ENCODE data around the gene KLHL29. TPM values are rescaled to one million over a fixed set of nuclear protein-coding genes. Genes with fewer than 3 reads are reported as not detected.

KLHL29 gene
- total RNA-seq, 1 donor from 2014 or later: 17.5 TPM

DNA sequence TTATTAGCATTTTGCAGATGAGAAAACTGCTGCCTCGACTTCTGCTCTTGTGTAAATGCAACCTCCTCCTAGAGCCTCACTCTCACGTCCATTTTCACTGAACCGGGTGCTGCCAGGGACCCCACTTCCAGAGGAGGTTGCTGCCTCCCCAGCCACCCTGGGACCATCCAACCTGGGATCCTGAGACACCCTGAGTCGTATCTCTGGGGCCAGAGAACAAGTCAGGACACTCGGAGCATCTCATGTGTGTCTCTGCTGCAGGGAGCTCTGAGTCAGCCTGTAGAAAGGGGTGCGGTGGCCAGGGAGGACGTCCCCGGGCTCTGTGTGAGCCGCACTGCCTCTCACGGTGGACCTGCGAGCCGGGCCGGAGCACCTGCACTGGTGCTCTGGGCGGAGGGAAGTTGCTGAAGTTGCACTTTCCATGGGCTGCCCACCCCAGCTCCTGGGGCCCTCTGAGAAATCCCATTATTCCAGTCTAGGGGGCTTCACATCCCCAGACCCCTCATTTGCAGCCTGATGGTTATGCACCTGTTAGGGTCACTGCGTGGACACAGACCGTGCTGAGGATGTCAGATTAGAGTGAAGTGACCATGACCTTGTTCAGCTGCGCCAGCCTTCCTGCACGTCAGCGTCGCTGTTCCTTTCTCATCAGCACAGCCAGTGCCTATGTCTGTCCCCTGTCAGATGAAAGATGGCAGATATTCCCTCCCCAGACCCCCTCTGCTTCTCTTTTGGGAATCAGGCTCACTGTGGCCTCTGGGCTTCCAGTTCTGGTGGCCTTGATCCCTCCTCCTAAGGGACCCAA lies 230.4 kb downstream of the KLHL29 start:
- H3K27ac Mint-ChIP-seq (ENCODE audit: unreplicated experiment): no peak overlapping the region

DNA sequence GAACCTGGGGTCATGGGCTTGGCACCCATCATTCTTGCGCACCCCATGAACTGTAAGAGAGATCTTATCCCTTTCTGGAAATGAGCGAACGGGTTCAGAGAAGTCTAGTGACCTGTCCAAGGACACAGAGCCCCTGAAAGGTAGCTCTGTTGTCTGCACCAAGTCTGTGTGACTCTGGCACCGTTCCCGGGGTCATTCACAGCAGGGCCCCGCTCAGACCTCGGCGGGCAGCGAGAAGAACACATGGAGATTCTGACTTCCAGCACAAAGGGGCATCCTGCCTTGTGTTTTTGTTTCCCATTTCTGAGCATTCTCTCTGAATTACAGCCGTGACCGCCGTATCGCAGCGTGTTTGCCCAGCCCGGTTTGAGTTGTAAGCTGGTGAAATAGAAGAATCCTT lies 231.7 kb downstream of the KLHL29 start:
- Mint-ChIP-seq H3K9me3 (ENCODE audit: unreplicated experiment) (no peaks in the 10 kb centered on the region), H3K4me3 (ENCODE audit: unreplicated experiment) (no peak overlapping the region), H3K27ac (ENCODE audit: unreplicated experiment) (no peak overlapping the region), H3K4me1 (ENCODE audit: unreplicated experiment) (peaks cover 23% of the 10 kb centered on the region), H3K27me3 (ENCODE audit: unreplicated experiment) (peaks cover 3% of the 10 kb centered on the region), H3K36me3 (ENCODE audit: low read depth, unreplicated experiment) (no peaks in the 10 kb centered on the region)
- no peak for TF ChIP-seq CTCF (IDR thresholded peaks at IDR 0.05; ENCODE audit: unreplicated experiment)
- no peak for DNase-seq (ENCODE audit: low spot score)

More for the DNA sequence above, 230.4 kb downstream of the KLHL29 start:
- no peak for DNase-seq (ENCODE audit: low spot score)
- H3K36me3 Mint-ChIP-seq (ENCODE audit: low read depth, unreplicated experiment): peaks cover 4% of the 10 kb centered on the region
- H3K27me3 Mint-ChIP-seq (ENCODE audit: unreplicated experiment): peaks cover 3% of the 10 kb centered on the region
- TF ChIP-seq CTCF (IDR thresholded peaks at IDR 0.05; ENCODE audit: unreplicated experiment): no peak
- H3K9me3 Mint-ChIP-seq (ENCODE audit: unreplicated experiment): no peaks in the 10 kb centered on the region
- no peak overlapping the region for H3K4me3 Mint-ChIP-seq (ENCODE audit: unreplicated experiment)
- peaks cover 15% of the 10 kb centered on the region for H3K4me1 Mint-ChIP-seq (ENCODE audit: unreplicated experiment)

- no peak for DNase-seq (ENCODE audit: low spot score)
- no peak for TF ChIP-seq CTCF (IDR thresholded peaks at IDR 0.05; ENCODE audit: unreplicated experiment)
- Mint-ChIP-seq H3K4me1 (ENCODE audit: unreplicated experiment) (peaks cover 23% of the 10 kb centered on the region), H3K4me3 (ENCODE audit: unreplicated experiment) (no peak overlapping the region), H3K27ac (ENCODE audit: unreplicated experiment) (no peak overlapping the region), H3K27me3 (ENCODE audit: unreplicated experiment) (peaks cover 5% of the 10 kb centered on the region), H3K9me3 (ENCODE audit: unreplicated experiment) (no peaks in the 10 kb centered on the region), H3K36me3 (ENCODE audit: low read depth, unreplicated experiment) (no peaks in the 10 kb centered on the region)
Measured at GRCh38 chr2:23617167-23617810, 232.3 kb downstream of the KLHL29 start.

GRCh38 chr2:23617811-23618215 lies 232.8 kb downstream of the KLHL29 start:
- Mint-ChIP-seq H3K9me3 (ENCODE audit: unreplicated experiment) (no peaks in the 10 kb centered on the region), H3K36me3 (ENCODE audit: low read depth, unreplicated experiment) (no peaks in the 10 kb centered on the region), H3K27ac (ENCODE audit: unreplicated experiment) (no peak overlapping the region), H3K4me1 (ENCODE audit: unreplicated experiment) (peaks cover 23% of the 10 kb centered on the region), H3K4me3 (ENCODE audit: unreplicated experiment) (no peak overlapping the region), H3K27me3 (ENCODE audit: unreplicated experiment) (peaks cover 5% of the 10 kb centered on the region)
- no peak for DNase-seq (ENCODE audit: low spot score)
- TF ChIP-seq CTCF (IDR thresholded peaks at IDR 0.05; ENCODE audit: unreplicated experiment): no peak

DNA sequence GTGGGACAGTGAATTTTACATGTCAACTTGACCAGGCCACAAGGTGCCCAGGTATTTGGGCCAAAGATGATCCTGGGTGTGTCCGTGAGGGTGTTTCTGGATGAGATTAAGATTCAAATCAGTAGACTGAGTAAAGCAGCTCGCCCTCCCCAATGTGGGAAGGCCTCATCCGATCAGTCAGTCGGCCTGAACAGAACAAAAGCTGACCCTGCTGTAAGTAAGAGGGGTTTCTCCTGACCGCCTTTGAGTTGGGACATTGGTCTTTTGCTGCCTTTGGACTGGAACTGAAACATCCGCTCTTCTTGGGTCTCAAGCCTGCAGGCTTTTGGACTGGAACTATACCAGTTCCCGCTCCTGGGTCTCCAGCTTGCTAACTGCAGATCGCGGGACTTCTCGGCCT lies 233.3 kb downstream of the KLHL29 start:
- H3K4me3 Mint-ChIP-seq (ENCODE audit: unreplicated experiment): no peak overlapping the region
- DNase-seq (ENCODE audit: low spot score): no peak
- no peak for TF ChIP-seq CTCF (IDR thresholded peaks at IDR 0.05; ENCODE audit: unreplicated experiment)
- H3K27me3 Mint-ChIP-seq (ENCODE audit: unreplicated experiment): peaks cover 5% of the 10 kb centered on the region
- H3K27ac Mint-ChIP-seq (ENCODE audit: unreplicated experiment): no peak overlapping the region
- no peaks in the 10 kb centered on the region for H3K36me3 Mint-ChIP-seq (ENCODE audit: low read depth, unreplicated experiment)
- peaks cover 23% of the 10 kb centered on the region for H3K4me1 Mint-ChIP-seq (ENCODE audit: unreplicated experiment)
- no peaks in the 10 kb centered on the region for H3K9me3 Mint-ChIP-seq (ENCODE audit: unreplicated experiment)

Measured in endothelial cell (in vitro differentiated cells).